Upper lobe of left lung (tissue), 6 donors: Measurements from ENCODE around the gene CFLAR. TPM values are rescaled to one million over a fixed set of nuclear protein-coding genes. Genes with fewer than 3 reads are reported as not detected.
A peak's percentile ranks its signal among the peaks of the same experiment; 100 is the strongest.

Experiments
- ATAC-seq, 2 donors: fragments of 200-7000 bp; cut with Tn5 transposase; one replicate each; pipeline ENCODE4 v1.9.1; 2022; ENCODE audit warnings: mild to moderate bottlenecking in 2 of 2, moderate library complexity in 2 of 2; ENCODE audit not compliant: low FRiP score in 2 of 2
- DNase-seq, 2 donors: peaks; one replicate each; pipeline ENCODE4 v3.0.0-alpha.2; 2019 to 2020
- H3K27ac ChIP-seq, 4 donors: fragments of 200-600 bp; sonication (generic); one replicate each; pipeline ENCODE4 v1.5.1; 2016 to 2019
- H3K27me3 ChIP-seq, 4 donors: fragments of 200-600 bp; sonication (generic); one replicate each; pipeline ENCODE4 v1.5.1; 2017 to 2019
- H3K36me3 ChIP-seq, 4 donors: fragments of 200-600 bp; sonication (generic); one replicate each; pipeline ENCODE4 v1.5.1; 2016 to 2019
- H3K4me1 ChIP-seq, 4 donors: fragments of 200-600 bp; sonication (generic); one replicate each; pipeline ENCODE4 v1.5.1; 2018 to 2019
- H3K4me3 ChIP-seq, 4 donors: fragments of 200-600 bp; sonication (generic); one replicate each; pipeline ENCODE4 v1.5.1; 2017 to 2019; ENCODE audit warnings: mild to moderate bottlenecking in 2 of 4, moderate library complexity in 1 of 4
- H3K9me3 ChIP-seq, 4 donors: fragments of 200-600 bp; sonication (generic); one replicate each; pipeline ENCODE4 v1.5.1; 2018 to 2019
- CTCF ChIP-seq, 6 experiments: fragments of 450-650 bp in 4 of 6; fragments of 200-600 bp in 2 of 6; sonication (generic) in 2 of 6; IDR thresholded peaks; one replicate each; pipeline ENCODE4 v1.5.1; 2016 to 2019; ENCODE audit warnings: antibody characterized with exemption in 6 of 6
- EP300 ChIP-seq, 4 donors: sonication (generic); formaldehyde crosslinking; IDR thresholded peaks; one replicate each; pipeline ENCODE4 v1.5.1; 2017; ENCODE audit warnings: antibody characterized with exemption in 4 of 4, control low read depth in 2 of 4
- POLR2A ChIP-seq, 4 donors: fragments of 450-650 bp; IDR thresholded peaks; one replicate each; pipeline ENCODE4 v1.5.1; 2016 to 2017; ENCODE audit warnings: antibody characterized with exemption in 4 of 4, mild to moderate bottlenecking in 2 of 4
- POLR2AphosphoS5 ChIP-seq, 2 donors: sonication (generic); formaldehyde crosslinking; IDR thresholded peaks; one replicate each; pipeline ENCODE4 v1.5.1; 2017; ENCODE audit warnings: antibody characterized with exemption in 2 of 2
- WGBS, 2 donors: methylation state at CpG; one replicate each; pipeline ENCODE4 v1.1.5; 2017 to 2018; 5-methylcytosine and 5-hydroxymethylcytosine counted together
- total RNA-seq, 6 donors: library from RNA; depleted of rRNA in 4 of 6; stranded (reverse); fragments of >200 nt in 4 of 6; gene quantifications; one replicate each; pipeline versions ENCODE4 v1.1.0 to v1.2.1, GENCODE V29; 2016 to 2021
- donor health status: DM: no; HTN: no; CAD: no; lungs with moderate emphysema.
- donor health status: DM: no; HTN: yes; CAD: no; lungs with severe emphysema.

Gene CFLAR
- total RNA-seq, 6 donors from 2014 or later = 263 to 1,189 (median 435) TPM

DNA sequence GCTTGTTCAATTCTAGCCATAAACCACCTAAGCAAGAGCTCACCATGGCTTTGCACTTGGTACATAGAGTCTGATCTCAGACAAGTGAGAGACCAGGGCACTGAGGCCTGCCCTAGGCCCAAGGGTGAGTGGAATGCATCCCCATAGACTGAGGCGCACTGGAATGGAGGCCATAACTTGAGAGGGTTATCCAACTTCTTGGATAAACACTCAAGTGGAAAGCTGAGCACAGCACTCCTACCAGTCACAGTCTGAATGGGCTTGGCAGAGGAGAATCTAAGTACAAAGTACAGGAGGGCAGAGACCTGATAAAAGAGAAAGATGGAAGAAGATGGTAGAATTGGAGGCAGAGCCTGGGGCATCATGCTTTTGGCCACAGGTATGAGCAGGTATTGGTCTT is 36.6 kb downstream of the CFLAR start:
- Histone ChIP-seq H3K27me3 (no peaks in the 10 kb centered on the region), H3K36me3 (peaks cover 29 to 97% (median 74%) of the 10 kb centered on the region in 4 donors), H3K27ac (peak overlapping the region; percentile 70 to 90 (median 80)), H3K9me3 (no peaks in the 10 kb centered on the region), H3K4me3 (no peak overlapping the region), H3K4me1 (peaks cover 70 to 91% (median 78%) of the 10 kb centered on the region in 4 donors)
- ATAC-seq = peak in 1 of 2 donors; percentile 67
- 79 to 86% methylated on average over 1 of the region's 1 CpG for WGBS, 2 donors
- TF ChIP-seq POLR2AphosphoS5 (IDR thresholded peaks at IDR 0.05) = peak in 1 of 2 donors; percentile 16
- TF ChIP-seq CTCF (IDR thresholded peaks at IDR 0.05) = no peak
- peak in 1 of 4 donors; percentile 25 for TF ChIP-seq POLR2A (IDR thresholded peaks at IDR 0.05)
- peak in 1 of 4 donors; percentile 68 for TF ChIP-seq EP300 (IDR thresholded peaks at IDR 0.05)
- DNase-seq = peak in 1 of 2 donors; percentile 66

GRCh38 chr2:201152999-201153815 is 37.2 kb downstream of the CFLAR start:
- ATAC-seq = no peak
- Histone ChIP-seq H3K36me3 (peaks cover 29 to 97% (median 77%) of the 10 kb centered on the region in 4 donors), H3K27me3 (no peaks in the 10 kb centered on the region), H3K4me1 (peaks cover 77 to 91% (median 83%) of the 10 kb centered on the region in 4 donors), H3K27ac (peak overlapping the region; percentile 70 to 90 (median 80)), H3K4me3 (no peak overlapping the region), H3K9me3 (no peaks in the 10 kb centered on the region)
- TF ChIP-seq CTCF (IDR thresholded peaks at IDR 0.05) (no peak), EP300 (IDR thresholded peaks at IDR 0.05) (no peak), POLR2AphosphoS5 (IDR thresholded peaks at IDR 0.05) (no peak), POLR2A (IDR thresholded peaks at IDR 0.05) (no peak)
- 90% methylated on average over 6 of the region's 6 CpGs for WGBS, 2 donors
- no peak for DNase-seq

DNA sequence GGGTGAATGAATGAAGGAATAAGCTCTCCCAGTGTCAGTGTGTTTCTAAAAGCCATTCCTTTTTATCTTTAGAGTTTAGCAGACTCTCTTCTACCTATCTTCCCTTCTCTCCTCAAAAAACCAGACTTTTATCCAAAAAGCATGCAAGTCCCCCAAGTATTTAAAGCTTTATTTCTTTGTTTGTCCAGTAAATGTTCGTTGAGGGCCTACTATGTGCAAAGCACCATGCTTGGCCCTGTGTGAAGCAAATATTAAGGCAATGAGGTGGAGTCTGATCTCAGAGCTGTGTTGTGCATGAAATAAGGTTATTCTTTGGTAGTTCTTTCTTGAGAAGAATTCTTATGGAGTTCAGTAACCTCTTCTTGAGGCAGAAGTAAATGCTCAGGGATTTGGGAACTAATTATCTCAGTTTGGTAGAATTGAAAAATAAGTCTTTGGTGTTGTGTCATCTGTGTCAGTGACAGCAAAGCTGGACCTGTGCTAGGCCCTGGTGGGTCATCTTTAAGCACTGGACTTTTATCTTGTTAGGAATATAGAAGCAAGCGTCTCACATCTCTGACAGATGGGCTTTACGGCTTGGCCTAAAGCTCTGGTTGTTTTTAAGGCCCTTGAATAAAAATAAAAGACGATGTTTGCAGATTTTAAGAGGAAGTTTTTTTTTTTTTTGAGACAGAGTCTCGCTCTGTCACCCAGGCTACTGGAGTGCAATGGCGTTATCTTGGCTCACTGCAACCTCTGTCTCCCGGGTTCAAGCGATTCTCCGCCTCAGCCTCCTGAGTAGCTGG is 38.8 kb downstream of the CFLAR start:
- WGBS, 2 donors = 86 to 87% methylated on average over 9 of the region's 9 CpGs
- no peaks in the 10 kb centered on the region for H3K27me3 ChIP-seq
- peaks cover 30 to 97% (median 84%) of the 10 kb centered on the region in 4 donors for H3K36me3 ChIP-seq
- H3K4me3 ChIP-seq = no peak overlapping the region
- no peak for ATAC-seq
- H3K27ac ChIP-seq = peak overlapping the region; percentile 38 to 90 (median 76)
- no peak for DNase-seq
- peaks cover 65 to 85% (median 76%) of the 10 kb centered on the region in 4 donors for H3K4me1 ChIP-seq
- no peak for TF ChIP-seq POLR2A (IDR thresholded peaks at IDR 0.05)
- TF ChIP-seq CTCF (IDR thresholded peaks at IDR 0.05) = no peak
- no peak for TF ChIP-seq EP300 (IDR thresholded peaks at IDR 0.05)
- TF ChIP-seq POLR2AphosphoS5 (IDR thresholded peaks at IDR 0.05) = no peak
- H3K9me3 ChIP-seq = no peaks in the 10 kb centered on the region

- no peaks in the 10 kb centered on the region for H3K9me3 ChIP-seq
- H3K27ac ChIP-seq = peak overlapping the region; percentile 38 to 90 (median 76)
- TF ChIP-seq EP300 (IDR thresholded peaks at IDR 0.05) (no peak), POLR2AphosphoS5 (IDR thresholded peaks at IDR 0.05) (no peak)
- H3K36me3 ChIP-seq = peaks cover 32 to 97% (median 83%) of the 10 kb centered on the region in 4 donors
- ATAC-seq (no peak), DNase-seq (no peak)
- H3K4me3 ChIP-seq = no peak overlapping the region
- no peaks in the 10 kb centered on the region for H3K27me3 ChIP-seq
- 81 to 84% methylated on average over 6 of the region's 6 CpGs for WGBS, 2 donors
- H3K4me1 ChIP-seq = peaks cover 53 to 73% (median 63%) of the 10 kb centered on the region in 4 donors
Observed at GRCh38 chr2:201156036-201156435, 40.1 kb downstream of the CFLAR start.

DNA sequence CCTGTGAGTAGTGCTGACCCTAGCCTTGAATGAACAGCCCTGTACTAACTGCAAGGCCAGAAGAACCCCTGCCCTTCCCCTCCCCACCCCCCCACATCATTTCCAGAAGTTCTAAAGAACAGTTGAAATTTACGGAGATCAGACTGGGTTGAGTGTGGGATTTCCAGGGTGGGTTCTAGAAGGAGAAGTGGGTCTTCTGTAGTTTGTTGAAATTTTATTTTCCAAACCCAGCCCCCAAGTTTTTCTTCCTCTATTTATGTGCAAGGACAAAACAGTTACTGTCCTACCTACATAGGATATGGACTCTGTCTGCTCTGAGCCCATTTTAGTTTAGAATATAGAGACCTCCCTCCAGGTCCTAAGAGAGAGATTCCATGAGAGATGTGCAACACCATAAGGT is 40.7 kb downstream of the CFLAR start:
- H3K27me3 ChIP-seq = no peaks in the 10 kb centered on the region
- H3K9me3 ChIP-seq = no peaks in the 10 kb centered on the region
- H3K4me3 ChIP-seq = no peak overlapping the region
- peak overlapping the region; percentile 71 to 90 (median 76) for H3K27ac ChIP-seq
- DNase-seq = no peak
- peaks cover 48 to 67% (median 60%) of the 10 kb centered on the region in 4 donors for H3K4me1 ChIP-seq
- WGBS, 2 donors = 29 to 70% methylated on average over 1 of the region's 1 CpG
- H3K36me3 ChIP-seq = peaks cover 37 to 100% (median 88%) of the 10 kb centered on the region in 4 donors
- TF ChIP-seq POLR2AphosphoS5 (IDR thresholded peaks at IDR 0.05) (no peak), POLR2A (IDR thresholded peaks at IDR 0.05) (no peak), CTCF (IDR thresholded peaks at IDR 0.05) (no peak), EP300 (IDR thresholded peaks at IDR 0.05) (no peak)
- no peak for ATAC-seq
